ENCODE measurements around the gene ASXL3. TPM values are rescaled to one million over a fixed set of nuclear protein-coding genes. Genes with fewer than 3 reads are reported as not detected.
A peak's percentile ranks its signal among the peaks of the same experiment; 100 is the strongest.

The ASXL3 gene
- total RNA-seq, 1 donor from 2014 or later, result 2.6 TPM

DNA sequence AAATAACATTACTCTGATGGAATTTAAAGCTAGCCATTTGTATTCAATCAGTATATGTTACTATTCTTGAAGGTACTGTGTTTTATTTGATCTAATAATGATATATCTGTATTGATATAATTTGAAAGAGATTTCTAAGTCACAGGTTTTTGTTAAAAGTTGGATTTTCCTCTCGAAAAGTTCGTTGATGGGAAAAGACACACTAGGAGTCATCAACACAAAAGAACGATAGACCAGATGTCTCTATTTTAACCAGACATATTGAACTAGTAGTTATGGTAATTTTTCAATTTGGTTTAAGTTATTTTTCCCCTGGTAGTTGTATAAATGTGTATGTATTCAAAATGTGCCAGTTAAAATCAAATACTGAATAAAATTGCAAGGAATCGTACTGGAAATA lies 2.5 kb downstream of the ASXL3 start:
- DNase-seq (ENCODE audit: low spot score), result no peak
- no peak for ATAC-seq

DNA sequence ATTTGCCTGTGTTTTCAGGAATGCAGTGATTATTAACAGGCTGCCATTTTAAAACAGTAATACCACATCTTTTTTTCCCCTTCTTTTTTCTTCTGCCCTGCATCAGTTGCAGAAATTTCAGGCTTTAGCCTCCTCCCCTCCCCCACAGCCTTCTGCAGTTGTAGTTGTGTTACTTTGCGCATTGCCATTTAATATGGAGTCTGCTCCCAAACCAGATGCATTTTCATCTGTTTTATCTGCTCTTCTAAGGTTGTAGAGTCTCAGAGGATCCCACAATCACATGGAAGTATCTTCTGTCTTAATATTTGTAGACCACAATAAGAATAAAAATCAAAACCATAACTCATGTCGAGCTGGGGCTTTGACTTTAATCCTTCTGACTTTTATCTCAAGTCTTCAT lies 3.8 kb downstream of the ASXL3 start:
- no peak for ATAC-seq
- no peak for DNase-seq (ENCODE audit: low spot score)

DNA sequence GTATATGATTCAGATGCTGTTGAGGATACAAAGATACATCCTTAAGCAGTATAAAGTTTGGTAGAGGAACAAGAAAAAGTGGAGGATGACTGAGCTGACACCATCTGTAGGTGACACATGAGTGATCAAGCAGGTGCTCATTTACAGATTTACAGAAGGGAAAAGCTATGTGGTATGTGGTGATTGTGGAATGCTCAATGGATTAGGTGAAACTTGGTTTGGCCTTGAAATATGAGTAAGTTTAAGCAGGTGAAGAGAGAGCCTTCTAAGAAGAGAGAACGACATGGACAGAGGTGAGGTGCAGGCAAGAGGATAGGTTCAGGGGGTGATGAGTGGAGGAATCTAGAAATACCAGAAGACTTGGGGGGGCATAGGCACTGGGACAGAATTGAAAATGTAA lies 5.9 kb downstream of the ASXL3 start:
- DNase-seq (ENCODE audit: low spot score), result no peak
- no peak for ATAC-seq

DNA sequence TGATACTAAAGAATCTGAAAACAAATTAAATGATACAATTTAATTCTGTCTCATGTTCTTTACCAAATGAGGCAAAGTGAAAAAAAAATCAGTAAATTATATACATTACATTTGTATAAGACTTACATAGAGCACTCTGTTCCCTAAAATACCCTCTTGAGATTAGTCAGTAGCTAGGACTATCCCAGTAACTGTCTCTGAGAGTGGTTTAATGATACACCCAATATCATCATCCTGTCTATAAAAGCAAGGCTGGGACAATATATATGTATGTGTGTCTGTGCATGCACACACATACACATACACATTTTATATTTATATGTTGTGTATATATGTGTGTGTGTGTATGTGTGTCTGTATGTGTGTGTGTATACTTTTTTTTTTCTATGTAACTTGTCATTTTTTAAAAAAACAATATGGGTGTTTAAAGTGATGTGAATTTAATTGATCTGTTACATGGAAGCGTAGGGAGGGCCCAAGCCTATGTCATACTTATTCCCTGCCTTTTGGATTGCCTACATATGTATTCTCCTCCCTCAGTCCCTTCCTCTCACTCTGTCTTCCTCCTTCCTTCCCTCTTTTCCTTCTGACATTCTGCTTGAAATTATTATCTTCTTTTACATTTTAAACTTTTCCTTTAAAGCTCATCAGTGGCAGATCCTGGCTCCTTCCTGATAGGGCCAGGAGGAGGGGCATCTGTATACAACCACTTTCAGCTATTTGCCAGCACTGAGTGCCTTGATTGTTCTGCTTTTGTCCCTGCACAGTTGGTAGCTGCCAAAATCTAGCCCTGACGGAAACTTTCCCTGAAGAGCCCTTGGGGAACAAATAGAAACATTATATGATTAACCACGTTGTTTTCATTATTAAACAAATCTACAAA lies 6.8 kb downstream of the ASXL3 start:
- no peak for ATAC-seq

GRCh38 chr18:33585431-33585775 lies 7.4 kb downstream of the ASXL3 start:
- no peak for DNase-seq (ENCODE audit: low spot score)
- no peak for ATAC-seq

More for the DNA sequence above, 6.8 kb downstream of the ASXL3 start:
- DNase-seq (ENCODE audit: low spot score), result no peak

- DNase-seq (ENCODE audit: low spot score) (no peak), ATAC-seq (no peak)
Measured at GRCh38 chr18:33588361-33588760, 10.3 kb downstream of the ASXL3 start.

DNA sequence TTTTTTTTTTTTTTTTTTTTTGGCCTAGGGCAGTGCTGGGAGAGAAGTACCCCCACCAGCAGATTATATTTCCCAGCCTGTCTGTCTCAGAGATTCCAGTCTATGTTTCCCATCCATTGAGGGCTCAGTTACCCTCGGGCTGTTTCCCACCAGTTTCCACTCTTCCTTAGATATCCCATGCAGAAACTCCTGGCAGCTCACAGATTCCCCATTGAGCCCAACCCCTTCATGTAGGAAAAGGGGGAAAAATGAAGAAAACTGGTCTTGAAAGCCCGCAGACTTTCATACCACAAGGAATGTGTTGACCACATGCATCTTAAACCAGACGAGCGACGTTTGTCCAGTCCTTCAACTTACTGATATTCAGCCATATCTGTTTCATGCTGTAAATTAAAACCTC lies 15.2 kb downstream of the ASXL3 start:
- DNase-seq (ENCODE audit: low spot score), result no peak
- ATAC-seq, result no peak

DNA sequence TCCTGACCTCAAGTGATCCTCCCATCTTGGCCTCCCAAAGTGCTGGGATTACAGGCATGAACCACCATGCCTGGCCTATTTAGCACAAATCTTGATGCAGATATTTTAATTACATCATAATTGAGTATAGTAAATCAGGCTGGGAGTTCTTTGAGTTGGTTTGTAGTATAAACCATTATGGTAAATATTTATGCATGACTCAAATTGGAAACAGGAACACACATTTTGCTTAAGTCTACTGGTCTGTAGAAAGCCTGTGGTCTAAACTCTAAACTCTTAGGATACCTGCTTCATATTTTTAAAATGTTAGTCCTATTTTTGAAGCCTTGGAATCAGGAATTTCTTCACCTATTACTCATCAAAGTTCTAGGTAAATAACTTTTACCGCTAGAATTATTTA lies 16.8 kb downstream of the ASXL3 start:
- ATAC-seq, result no peak
- no peak for DNase-seq (ENCODE audit: low spot score)

GRCh38 chr18:33596178-33596854 lies 18.3 kb downstream of the ASXL3 start:
- no peak for DNase-seq (ENCODE audit: low spot score)
- ATAC-seq, result no peak

- ATAC-seq, result no peak
Measured at GRCh38 chr18:33600846-33601245, 22.8 kb downstream of the ASXL3 start.

DNA sequence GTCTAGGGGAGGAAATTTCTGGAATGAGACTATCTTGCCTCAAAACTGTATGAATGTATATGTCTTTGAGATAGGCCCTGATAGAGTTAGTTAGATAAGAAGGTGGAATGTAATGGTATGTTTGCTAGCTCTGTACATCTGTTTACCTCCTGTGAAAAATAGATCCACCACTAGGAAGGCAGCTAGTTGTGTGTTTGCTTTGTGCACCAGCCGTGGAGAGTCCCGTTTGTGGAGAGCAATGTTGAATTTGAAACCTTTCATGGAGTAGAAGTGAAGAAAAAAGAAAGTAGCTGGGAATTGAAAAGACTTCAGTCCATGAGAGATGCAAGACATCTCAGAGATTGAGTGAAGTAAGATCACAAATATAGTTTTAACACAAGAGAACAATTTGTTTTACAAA lies 25.4 kb downstream of the ASXL3 start:
- ATAC-seq, result peak; percentile 42
- DNase-seq (ENCODE audit: low spot score), result no peak

More at GRCh38 chr18:33600846-33601245, 22.8 kb downstream of the ASXL3 start:
- no peak for DNase-seq (ENCODE audit: low spot score)

DNA sequence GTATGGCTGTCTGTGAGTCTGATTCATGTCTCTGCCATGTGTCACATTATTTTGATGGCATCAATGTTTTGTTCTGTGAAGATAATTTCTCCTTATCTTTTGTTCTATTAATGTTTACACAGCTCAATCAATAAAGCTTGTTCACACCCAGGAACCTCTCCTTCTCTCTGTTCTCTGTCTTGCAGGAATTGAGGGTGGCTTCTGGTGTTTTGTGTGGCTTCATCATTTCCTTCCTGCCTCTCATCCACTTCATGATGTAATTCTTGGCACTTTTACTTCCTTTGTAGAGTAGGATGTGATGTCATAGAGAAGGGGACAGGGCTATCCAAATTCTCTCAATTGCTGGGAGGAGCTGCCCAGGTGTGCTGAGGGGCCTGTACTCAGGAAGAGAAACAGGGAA lies 27.2 kb downstream of the ASXL3 start:
- ATAC-seq (no peak), DNase-seq (ENCODE audit: low spot score) (no peak)

DNA sequence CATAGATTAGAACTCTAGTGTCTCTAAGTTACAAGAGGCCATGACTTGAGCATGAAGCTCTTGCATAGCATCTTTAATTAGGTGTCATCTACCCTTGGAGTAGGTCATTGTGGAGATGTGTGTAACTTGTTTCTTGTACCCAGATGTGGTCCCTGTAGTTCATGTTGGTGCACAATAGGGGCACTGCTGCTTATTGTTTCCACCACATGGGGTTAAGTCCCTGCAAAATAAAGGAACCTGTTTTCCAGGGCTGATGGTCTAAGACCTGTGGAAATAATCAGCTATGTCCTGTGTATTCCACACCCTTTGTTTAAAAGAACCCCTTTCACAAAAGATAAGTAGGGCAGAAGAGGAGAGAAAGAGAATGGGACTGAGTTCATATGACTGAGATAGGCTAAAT lies 28.6 kb downstream of the ASXL3 start:
- ATAC-seq, result no peak
- no peak for DNase-seq (ENCODE audit: low spot score)

- DNase-seq (ENCODE audit: low spot score) (no peak), ATAC-seq (no peak)
Measured at GRCh38 chr18:33611525-33612135, 33.6 kb downstream of the ASXL3 start.

GRCh38 chr18:33612632-33613031 lies 34.6 kb downstream of the ASXL3 start:
- ATAC-seq (no peak), DNase-seq (ENCODE audit: low spot score) (no peak)

GRCh38 chr18:33616556-33616955 lies 38.5 kb downstream of the ASXL3 start:
- no peak for ATAC-seq
- no peak for DNase-seq (ENCODE audit: low spot score)

- ATAC-seq (no peak), DNase-seq (ENCODE audit: low spot score) (no peak)
Measured at GRCh38 chr18:33627114-33627513, 49.1 kb downstream of the ASXL3 start.

- no peak for DNase-seq (ENCODE audit: low spot score)
- ATAC-seq, result no peak
Measured at GRCh38 chr18:33630476-33630875, 52.5 kb downstream of the ASXL3 start.

DNA sequence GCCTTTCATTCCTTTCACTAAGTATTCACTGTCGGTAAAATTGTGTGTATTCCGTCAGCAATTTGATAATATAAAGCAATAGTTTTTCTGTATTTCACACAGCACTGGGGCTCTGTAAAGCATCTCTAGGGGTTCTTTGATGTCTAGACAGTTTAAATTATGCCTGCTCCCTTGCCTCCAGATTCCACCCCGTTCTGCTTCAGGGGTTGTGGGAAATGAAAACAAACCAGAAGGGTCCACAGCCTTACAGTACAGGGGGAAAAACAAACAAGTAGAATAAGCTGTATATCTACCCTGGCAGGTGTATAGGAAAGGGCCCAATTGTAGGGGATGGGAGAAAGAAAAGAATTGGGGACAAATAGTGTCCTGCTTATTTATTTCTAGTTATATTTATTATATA lies 63.1 kb downstream of the ASXL3 start:
- DNase-seq (ENCODE audit: low spot score) (no peak), ATAC-seq (no peak)

- DNase-seq (ENCODE audit: low spot score), result no peak
- ATAC-seq, result no peak
Measured at GRCh38 chr18:33644494-33644893, 66.5 kb downstream of the ASXL3 start.

DNA sequence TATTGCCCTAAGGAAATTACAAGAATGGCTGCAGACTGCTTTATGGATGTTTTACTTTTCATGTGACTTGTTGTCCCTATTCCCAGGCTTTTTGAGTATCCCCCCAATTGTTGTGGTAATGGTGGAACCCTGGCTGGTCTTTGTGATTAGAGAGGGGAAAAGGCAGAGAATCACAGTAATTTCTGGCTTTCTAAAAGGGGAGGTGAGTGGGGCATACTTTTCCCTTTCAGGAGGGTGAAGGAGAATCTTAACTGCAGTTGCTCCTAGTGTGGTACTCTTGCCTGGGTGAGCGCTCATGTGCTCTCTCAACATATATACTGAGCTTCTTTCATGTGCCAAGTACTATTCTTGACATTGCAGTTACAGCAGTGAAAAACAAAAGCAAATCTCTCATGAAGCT lies 69.3 kb downstream of the ASXL3 start:
- no peak for DNase-seq (ENCODE audit: low spot score)

GRCh38 chr18:33652635-33653034 lies 74.6 kb downstream of the ASXL3 start:
- DNase-seq (ENCODE audit: low spot score) (no peak), ATAC-seq (no peak)

More for the DNA sequence above, 69.3 kb downstream of the ASXL3 start:
- no peak for ATAC-seq
